K562 (cell line): ENCODE results near the gene SREBF1. TPM values are rescaled to one million over a fixed set of nuclear protein-coding genes. Genes with fewer than 3 reads are reported as not detected.

Source experiments
- FUS ChIP-seq: fragments of 200-400 bp; formaldehyde crosslinking; optimal IDR thresholded peaks from 2 replicates; pipeline ENCODE3; 2017; ENCODE audit warnings: low read depth, low read length
- KLF16 ChIP-seq: IDR thresholded peaks from 2 replicates; pipeline ENCODE4 v1.6.1; 2016; ENCODE audit warnings: antibody characterized with exemption
- NFE2 ChIP-seq: IDR thresholded peaks from 2 replicates; pipeline ENCODE4 v1.6.1; 2014; ENCODE audit warnings: antibody characterized with exemption, low read depth
- POLR2A ChIP-seq: fragments of 450-650 bp; conservative IDR thresholded peaks from 2 replicates; pipeline ENCODE4 v1.6.1; 2016
- POLR2G ChIP-seq: fragments of 200-400 bp; formaldehyde crosslinking; IDR thresholded peaks from 2 replicates; pipeline ENCODE4 v1.6.1; 2017; ENCODE audit warnings: low read depth, mild to moderate bottlenecking, antibody characterized with exemption, low read length, moderate library complexity
- RBM25 ChIP-seq: fragments of 200-400 bp; formaldehyde crosslinking; IDR thresholded peaks from 2 replicates; pipeline ENCODE4 v1.6.1; 2018; ENCODE audit warnings: low read length, low read depth, moderate library complexity; ENCODE audit not compliant: severe bottlenecking
- RCOR1 ChIP-seq, 2 experiments: IDR thresholded peaks; 2 replicates each; pipeline ENCODE4 v1.6.1; 2012; ENCODE audit warnings: low read depth in 2 of 2, low read length in 2 of 2, borderline replicate concordance in 1 of 2, improper control_type of control experiment in 1 of 2
- SIRT6 ChIP-seq: IDR thresholded peaks from one replicate; pipeline ENCODE4 v1.6.1; 2012; ENCODE audit warnings: low read depth, mild to moderate bottlenecking, control low read depth, inconsistent platforms, low read length, moderate library complexity
- SMAD4 ChIP-seq: fragments of 250-450 bp; sonication (Bioruptor Pico); conservative IDR thresholded peaks from 2 replicates; pipeline ENCODE4 v1.8.0; 2021; ENCODE audit warnings: inconsistent platforms, mild to moderate bottlenecking, moderate library complexity
- XRCC5 ChIP-seq: fragments of 200-400 bp; formaldehyde crosslinking; IDR thresholded peaks from 2 replicates; pipeline ENCODE4 v1.6.1; 2017; ENCODE audit warnings: low read depth, mild to moderate bottlenecking, low read length
- ZBED1 ChIP-seq: IDR thresholded peaks from 2 replicates; pipeline ENCODE4 v1.6.1; 2014
- ZBTB7A ChIP-seq: IDR thresholded peaks from 2 replicates; pipeline ENCODE4 v1.6.1; 2011; ENCODE audit warnings: low read depth, mild to moderate bottlenecking, low read length, moderate library complexity, borderline replicate concordance; ENCODE audit not compliant: control insufficient read depth
- ZFP36 ChIP-seq: fragments of 150-350 bp; IDR thresholded peaks from 2 replicates; pipeline ENCODE4 v1.6.1; 2018; ENCODE audit warnings: low read length, low read depth; ENCODE audit not compliant: partially characterized antibody
- ZNF140 ChIP-seq: fragments of 250-450 bp; sonication (Bioruptor Pico); IDR thresholded peaks from 2 replicates; pipeline ENCODE4 v1.8.0; 2021; ENCODE audit warnings: moderate library complexity, mild to moderate bottlenecking, inconsistent platforms
- ZNF232 ChIP-seq: sonication (generic); formaldehyde crosslinking; IDR thresholded peaks from 2 replicates; pipeline ENCODE4 v1.8.0; 2022; ENCODE audit warnings: mild to moderate bottlenecking, missing genetic modification reagents
- ZNF24 ChIP-seq: fragments of 450-650 bp; IDR thresholded peaks from 2 replicates; pipeline ENCODE4 v1.6.1; 2016
- ZNF263 ChIP-seq: sonication (generic); formaldehyde crosslinking; IDR thresholded peaks from 2 replicates; pipeline ENCODE4 v1.8.0; 2022; ENCODE audit warnings: mild to moderate bottlenecking, missing genetic modification reagents, borderline replicate concordance
- ZNF436 ChIP-seq: fragments of 250-450, 450-650 bp; sonication (Bioruptor Pico); formaldehyde crosslinking; IDR thresholded peaks from 2 replicates; pipeline ENCODE4 v1.7.0; 2020; ENCODE audit warnings: mild to moderate bottlenecking
- polyA plus RNA-seq, 8 experiments: library from polyadenylated mRNA; depleted of rRNA in 4 of 8; stranded (reverse) in 5 of 8; unstranded in 3 of 8; fragments of >200 nt; fragmentation: Nextera tagmentation in 2 of 8; fragmentation: Illumina TruSeq in 1 of 8; extraction: Ambion mirVana in 2 of 8; extraction: Trizol in 1 of 8; gene quantifications; 2 replicates each; pipeline versions ENCODE4 v1.2.1 to v1.2.3, GENCODE V29; 2011 to 2014; ENCODE audit warnings: inconsistent platforms in 1 of 8, missing spikeins in 1 of 8
- total RNA-seq, 7 experiments: library from RNA; depleted of rRNA in 6 of 7; stranded (reverse); fragments of >200 nt in 6 of 7; fragmentation: Illumina TruSeq in 2 of 7; extraction: Trizol in 2 of 7; gene quantifications; 2 replicates each; pipeline versions ENCODE4 v1.2.1 to v1.2.3, GENCODE V29; 2011 to 2021; ENCODE audit warnings: low replicate concordance in 1 of 7
- TF ChIP-seq, protein P1 (sequence below): fragments of 450-650 bp; formaldehyde crosslinking; IDR thresholded peaks from 2 replicates; pipeline ENCODE4 v1.4.0; 2020; ENCODE audit warnings: mild to moderate bottlenecking, mixed read lengths
- TF ChIP-seq, protein P2 (sequence below): fragments of 250-450 bp; sonication (Bioruptor Pico); IDR thresholded peaks from 2 replicates; pipeline ENCODE4 v1.4.0; 2020
- TF ChIP-seq, protein P3 (sequence below): fragments of 250-450 bp; sonication (Bioruptor Pico); IDR thresholded peaks from 2 replicates; pipeline ENCODE4 v1.8.0; 2021; ENCODE audit warnings: borderline replicate concordance, mild to moderate bottlenecking, moderate library complexity; ENCODE audit not compliant: poor library complexity, severe bottlenecking
- TF ChIP-seq, protein P4 (sequence below): fragments of 250-450 bp; sonication (Bioruptor Pico); IDR thresholded peaks from 2 replicates; pipeline ENCODE4 v1.4.0; 2020

The SREBF1 gene
- total and polyA plus RNA-seq, 9 of the 15 experiments (the other 6 are each of a cell fraction or from before 2014, with no cell fraction given), result 1.6 to 169 (median 69.4) TPM

DNA sequence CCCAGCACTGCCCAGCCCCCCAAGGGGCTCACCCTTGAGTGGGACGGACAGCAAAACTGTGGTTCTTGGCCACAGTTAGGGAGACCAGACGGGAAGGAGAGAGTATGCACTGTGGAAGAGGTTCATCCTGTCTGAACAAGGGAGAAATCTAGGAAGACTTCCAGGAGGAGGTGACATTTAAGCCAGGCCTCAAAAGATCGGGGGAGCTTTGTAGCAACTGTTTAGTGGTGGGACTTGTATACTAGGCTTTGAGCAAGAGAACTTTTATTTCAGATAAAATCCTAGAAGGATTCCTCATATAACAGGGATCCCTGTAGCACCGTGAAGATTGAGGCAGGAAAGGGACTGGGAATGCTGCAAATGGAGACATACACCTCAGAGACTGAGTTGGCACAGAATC is 30.8 kb downstream of the SREBF1 start (continued):
- TF ChIP-seq, protein P1, sequence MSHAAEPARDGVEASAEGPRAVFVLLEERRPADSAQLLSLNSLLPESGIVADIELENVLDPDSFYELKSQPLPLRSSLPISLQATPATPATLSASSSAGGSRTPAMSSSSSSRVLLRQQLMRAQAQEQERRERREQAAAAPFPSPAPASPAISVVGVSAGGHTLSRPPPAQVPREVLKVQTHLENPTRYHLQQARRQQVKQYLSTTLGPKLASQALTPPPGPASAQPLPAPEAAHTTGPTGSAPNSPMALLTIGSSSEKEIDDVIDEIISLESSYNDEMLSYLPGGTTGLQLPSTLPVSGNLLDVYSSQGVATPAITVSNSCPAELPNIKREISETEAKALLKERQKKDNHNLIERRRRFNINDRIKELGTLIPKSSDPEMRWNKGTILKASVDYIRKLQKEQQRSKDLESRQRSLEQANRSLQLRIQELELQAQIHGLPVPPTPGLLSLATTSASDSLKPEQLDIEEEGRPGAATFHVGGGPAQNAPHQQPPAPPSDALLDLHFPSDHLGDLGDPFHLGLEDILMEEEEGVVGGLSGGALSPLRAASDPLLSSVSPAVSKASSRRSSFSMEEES, result no peak
- TF ChIP-seq KLF16 (no peak), RCOR1 (IDR thresholded peaks at IDR 0.05; ENCODE audit: borderline replicate concordance in 1 of 2, low read depth in 2 of 2, low read length in 2 of 2) (0 out of 4 replicates have a peak, but pooled peaks of 1 of the 2 experiments have one; percentile 6), XRCC5 (no peak), POLR2A (no peak), POLR2G (no peak), ZBTB7A (no peak), RBM25 (peak; percentile 84), SMAD4 (no peak), ZBED1 (no peak), NFE2 (no peak), ZNF140 (CRISPR knock-in tag) (no peak), SIRT6 (no peak), ZFP36 (peak; percentile 99), ZNF24 (no peak), ZNF232 (CRISPR knock-in tag) (no peak), ZNF263 (CRISPR knock-in tag) (no peak), FUS (no peak), ZNF436 (CRISPR knock-in tag) (peak; percentile 81)
- TF ChIP-seq, protein P2, sequence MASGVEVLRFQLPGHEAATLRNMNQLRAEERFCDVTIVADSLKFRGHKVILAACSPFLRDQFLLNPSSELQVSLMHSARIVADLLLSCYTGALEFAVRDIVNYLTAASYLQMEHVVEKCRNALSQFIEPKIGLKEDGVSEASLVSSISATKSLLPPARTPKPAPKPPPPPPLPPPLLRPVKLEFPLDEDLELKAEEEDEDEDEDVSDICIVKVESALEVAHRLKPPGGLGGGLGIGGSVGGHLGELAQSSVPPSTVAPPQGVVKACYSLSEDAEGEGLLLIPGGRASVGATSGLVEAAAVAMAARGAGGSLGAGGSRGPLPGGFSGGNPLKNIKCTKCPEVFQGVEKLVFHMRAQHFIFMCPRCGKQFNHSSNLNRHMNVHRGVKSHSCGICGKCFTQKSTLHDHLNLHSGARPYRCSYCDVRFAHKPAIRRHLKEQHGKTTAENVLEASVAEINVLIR (CRISPR knock-in tag), result no peak
- TF ChIP-seq, protein P3, sequence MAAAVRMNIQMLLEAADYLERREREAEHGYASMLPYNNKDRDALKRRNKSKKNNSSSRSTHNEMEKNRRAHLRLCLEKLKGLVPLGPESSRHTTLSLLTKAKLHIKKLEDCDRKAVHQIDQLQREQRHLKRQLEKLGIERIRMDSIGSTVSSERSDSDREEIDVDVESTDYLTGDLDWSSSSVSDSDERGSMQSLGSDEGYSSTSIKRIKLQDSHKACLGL (CRISPR knock-in tag), result no peak
- TF ChIP-seq, protein P4, sequence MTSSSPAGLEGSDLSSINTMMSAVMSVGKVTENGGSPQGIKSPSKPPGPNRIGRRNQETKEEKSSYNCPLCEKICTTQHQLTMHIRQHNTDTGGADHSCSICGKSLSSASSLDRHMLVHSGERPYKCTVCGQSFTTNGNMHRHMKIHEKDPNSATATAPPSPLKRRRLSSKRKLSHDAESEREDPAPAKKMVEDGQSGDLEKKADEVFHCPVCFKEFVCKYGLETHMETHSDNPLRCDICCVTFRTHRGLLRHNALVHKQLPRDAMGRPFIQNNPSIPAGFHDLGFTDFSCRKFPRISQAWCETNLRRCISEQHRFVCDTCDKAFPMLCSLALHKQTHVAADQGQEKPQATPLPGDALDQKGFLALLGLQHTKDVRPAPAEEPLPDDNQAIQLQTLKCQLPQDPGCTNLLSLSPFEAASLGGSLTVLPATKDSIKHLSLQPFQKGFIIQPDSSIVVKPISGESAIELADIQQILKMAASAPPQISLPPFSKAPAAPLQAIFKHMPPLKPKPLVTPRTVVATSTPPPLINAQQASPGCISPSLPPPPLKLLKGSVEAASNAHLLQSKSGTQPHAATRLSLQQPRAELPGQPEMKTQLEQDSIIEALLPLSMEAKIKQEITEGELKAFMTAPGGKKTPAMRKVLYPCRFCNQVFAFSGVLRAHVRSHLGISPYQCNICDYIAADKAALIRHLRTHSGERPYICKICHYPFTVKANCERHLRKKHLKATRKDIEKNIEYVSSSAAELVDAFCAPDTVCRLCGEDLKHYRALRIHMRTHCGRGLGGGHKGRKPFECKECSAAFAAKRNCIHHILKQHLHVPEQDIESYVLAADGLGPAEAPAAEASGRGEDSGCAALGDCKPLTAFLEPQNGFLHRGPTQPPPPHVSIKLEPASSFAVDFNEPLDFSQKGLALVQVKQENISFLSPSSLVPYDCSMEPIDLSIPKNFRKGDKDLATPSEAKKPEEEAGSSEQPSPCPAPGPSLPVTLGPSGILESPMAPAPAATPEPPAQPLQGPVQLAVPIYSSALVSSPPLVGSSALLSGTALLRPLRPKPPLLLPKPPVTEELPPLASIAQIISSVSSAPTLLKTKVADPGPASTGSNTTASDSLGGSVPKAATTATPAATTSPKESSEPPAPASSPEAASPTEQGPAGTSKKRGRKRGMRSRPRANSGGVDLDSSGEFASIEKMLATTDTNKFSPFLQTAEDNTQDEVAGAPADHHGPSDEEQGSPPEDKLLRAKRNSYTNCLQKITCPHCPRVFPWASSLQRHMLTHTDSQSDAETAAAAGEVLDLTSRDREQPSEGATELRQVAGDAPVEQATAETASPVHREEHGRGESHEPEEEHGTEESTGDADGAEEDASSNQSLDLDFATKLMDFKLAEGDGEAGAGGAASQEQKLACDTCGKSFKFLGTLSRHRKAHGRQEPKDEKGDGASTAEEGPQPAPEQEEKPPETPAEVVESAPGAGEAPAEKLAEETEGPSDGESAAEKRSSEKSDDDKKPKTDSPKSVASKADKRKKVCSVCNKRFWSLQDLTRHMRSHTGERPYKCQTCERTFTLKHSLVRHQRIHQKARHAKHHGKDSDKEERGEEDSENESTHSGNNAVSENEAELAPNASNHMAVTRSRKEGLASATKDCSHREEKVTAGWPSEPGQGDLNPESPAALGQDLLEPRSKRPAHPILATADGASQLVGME, result no peak
